OCI-LY7 (cell line): Measurements from ENCODE around the gene SMG1. TPM values are rescaled to one million over a fixed set of nuclear protein-coding genes. Genes with fewer than 3 reads are reported as not detected.

Source experiments
- BruUV-seq: library from RNA; stranded (reverse); fragments of 400-500 nt; replicated peaks from 2 replicates; lab custom pipeline; 2021; lab: Mats Ljungman, UMichigan
- CTCF ChIA-PET: fragments of 300-600 bp; sonication (Branson Sonifier 250); formaldehyde crosslinking; loops from one replicate; lab custom pipeline; 2022; ENCODE audit warnings: antibody characterized with exemption; ENCODE audit not compliant: unreplicated experiment; lab: Charles Lee
- POLR2A ChIA-PET: fragments of 300-600 bp; sonication (Branson Sonifier 250); formaldehyde crosslinking; loops from one replicate; lab custom pipeline; 2022; ENCODE audit warnings: antibody characterized with exemption; lab: Charles Lee
- DNase-seq: peaks from one replicate; pipeline ENCODE4 v3.0.0-alpha.2; 2015; ENCODE audit warnings: low spot score
- H2AFZ ChIP-seq: fragments of 200-600 bp; sonication (generic), shearing (Covaris generic); 2 replicates; pipeline ENCODE4 v1.6.1; 2014; ENCODE audit warnings: mild to moderate bottlenecking, antibody characterized with exemption, low read length, moderate library complexity
- H3K27ac ChIP-seq: fragments of 200-600 bp; sonication (generic); 2 replicates; pipeline ENCODE4 v1.5.1; 2014; ENCODE audit warnings: mixed run types, low read depth, mild to moderate bottlenecking, moderate library complexity, low read length, inconsistent platforms; ENCODE audit not compliant: poor library complexity, severe bottlenecking
- H3K36me3 ChIP-seq: fragments of 200-600 bp; sonication (generic); 2 replicates; pipeline ENCODE4 v1.6.1; 2014; ENCODE audit warnings: mild to moderate bottlenecking, antibody characterized with exemption, low read length, moderate library complexity, mixed read lengths; ENCODE audit not compliant: insufficient read depth
- H3K4me1 ChIP-seq: fragments of 200-600 bp; sonication (generic); 2 replicates; pipeline ENCODE4 v1.5.1; 2014; ENCODE audit warnings: mild to moderate bottlenecking, low read length; ENCODE audit not compliant: insufficient read depth, poor library complexity, severe bottlenecking
- H3K4me2 ChIP-seq: fragments of 200-600 bp; sonication (generic); 2 replicates; pipeline ENCODE4 v1.6.1; 2014; ENCODE audit warnings: mild to moderate bottlenecking, low read length
- H3K4me3 ChIP-seq: fragments of 200-600 bp; sonication (generic); 2 replicates; pipeline ENCODE4 v1.5.1; 2014; ENCODE audit warnings: mild to moderate bottlenecking, low read depth, low read length; ENCODE audit not compliant: poor library complexity, severe bottlenecking
- H3K79me2 ChIP-seq: fragments of 200-600 bp; sonication (generic); 2 replicates; pipeline ENCODE4 v1.6.1; 2016; ENCODE audit warnings: low read depth, mild to moderate bottlenecking, low read length, moderate library complexity, mixed read lengths; ENCODE audit not compliant: insufficient read depth
- H3K9me2 ChIP-seq: fragments of 200-600 bp; sonication (generic); 2 replicates; pipeline ENCODE4 v1.6.1; 2016; ENCODE audit warnings: mild to moderate bottlenecking, low read length, mixed read lengths; ENCODE audit not compliant: insufficient read depth
- H3K9me3 ChIP-seq: fragments of 200-600 bp; sonication (generic); 2 replicates; pipeline ENCODE4 v1.6.1; 2014; ENCODE audit warnings: mild to moderate bottlenecking, mixed run types, low read length, mixed read lengths
- H4K20me1 ChIP-seq: fragments of 200-600 bp; sonication (generic); 2 replicates; pipeline ENCODE4 v1.6.1; 2014; ENCODE audit warnings: mild to moderate bottlenecking, antibody characterized with exemption, low read length, moderate library complexity, mixed read lengths; ENCODE audit not compliant: insufficient read depth
- CTCF ChIP-seq: fragments of 200-600 bp; sonication (generic); conservative IDR thresholded peaks from 2 replicates; pipeline ENCODE4 v1.5.1; 2014; ENCODE audit warnings: mild to moderate bottlenecking, antibody characterized with exemption, low read length, moderate library complexity, mixed read lengths
- EZH2phosphoT487 ChIP-seq: fragments of 200-600 bp; sonication (generic); IDR thresholded peaks from 2 replicates; pipeline ENCODE4 v1.6.1; 2018; ENCODE audit warnings: low read depth, borderline replicate concordance, mild to moderate bottlenecking, mixed run types, antibody characterized with exemption, low read length, moderate library complexity, mixed read lengths
- intact Hi-C: fragments of 100-400 bp; cut with micrococcal nuclease; formaldehyde crosslinking; loops from one replicate; pipeline ENCODE4 v1.10.0; 2022; ENCODE audit not compliant: unreplicated experiment
- total RNA-seq, 2 experiments: library from RNA; depleted of rRNA in 1 of 2; stranded (reverse); fragments of >200 nt in 1 of 2; shearing (Covaris generic) in 1 of 2; gene quantifications; 2 replicates each; pipeline ENCODE4 v1.2.3, GENCODE V29; 2014 to 2022

SMG1 gene
- total RNA-seq, 2 experiments from 2014 or later: 106 to 199 TPM

- no peak overlapping the region for H3K4me3 ChIP-seq
- no peak for DNase-seq
- TF ChIP-seq EZH2phosphoT487 (no peak), CTCF (no peak)
- no TSS peak for BruUV-seq
- H3K79me2 ChIP-seq: no peaks in the 10 kb centered on the region
- H3K4me2 ChIP-seq: no peak overlapping the region
- H3K9me3 ChIP-seq: no peaks in the 10 kb centered on the region
- POLR2A ChIA-PET: no interaction called here
- CTCF ChIA-PET: no interaction called here
- no peak overlapping the region for H2AFZ ChIP-seq
- H3K36me3 ChIP-seq: peaks cover 100% of the 10 kb centered on the region
- no peaks in the 10 kb centered on the region for H3K9me2 ChIP-seq
- no peak overlapping the region for H3K27ac ChIP-seq
- H4K20me1 ChIP-seq: no peaks in the 10 kb centered on the region; the same call in 1 of the 2 replicates
- H3K4me1 ChIP-seq: no peaks in the 10 kb centered on the region
- intact Hi-C loops: no loop called here
Measured at GRCh38 chr16:18836702-18837101, 89.5 kb downstream of the SMG1 start.

DNA sequence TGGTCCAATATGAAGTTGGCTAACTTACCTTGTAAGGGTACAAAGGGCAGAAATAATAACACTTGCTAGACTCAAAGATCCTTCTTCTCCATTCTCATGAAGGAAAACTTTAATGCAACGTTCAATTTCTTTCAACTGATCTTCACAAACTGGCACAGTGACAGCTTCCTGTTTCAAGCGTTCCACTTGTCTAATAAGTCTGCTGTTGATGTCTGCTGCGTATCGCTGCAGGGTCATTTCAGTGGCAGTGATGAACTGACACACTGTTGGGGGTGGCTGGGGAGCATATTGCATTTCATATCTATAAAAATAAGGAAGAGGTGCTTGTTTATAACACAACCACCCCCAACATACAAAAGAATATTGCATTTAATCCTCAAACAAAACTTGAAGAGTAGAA, 91.3 kb downstream of the SMG1 start:
- Histone ChIP-seq H3K9me2 (no peaks in the 10 kb centered on the region), H2AFZ (no peak overlapping the region), H3K79me2 (no peaks in the 10 kb centered on the region), H3K4me2 (no peak overlapping the region), H3K36me3 (peaks cover 98% of the 10 kb centered on the region), H3K4me1 (no peaks in the 10 kb centered on the region), H3K4me3 (no peak overlapping the region), H3K27ac (no peak overlapping the region), H3K9me3 (no peaks in the 10 kb centered on the region), H4K20me1 (no peaks in the 10 kb centered on the region; the same call in 1 of the 2 replicates)
- DNase-seq: no peak
- intact Hi-C loops: no loop called here
- no TSS peak for BruUV-seq
- ChIA-PET CTCF (no interaction called here), POLR2A (no interaction called here)
- TF ChIP-seq CTCF (no peak), EZH2phosphoT487 (no peak)

DNA sequence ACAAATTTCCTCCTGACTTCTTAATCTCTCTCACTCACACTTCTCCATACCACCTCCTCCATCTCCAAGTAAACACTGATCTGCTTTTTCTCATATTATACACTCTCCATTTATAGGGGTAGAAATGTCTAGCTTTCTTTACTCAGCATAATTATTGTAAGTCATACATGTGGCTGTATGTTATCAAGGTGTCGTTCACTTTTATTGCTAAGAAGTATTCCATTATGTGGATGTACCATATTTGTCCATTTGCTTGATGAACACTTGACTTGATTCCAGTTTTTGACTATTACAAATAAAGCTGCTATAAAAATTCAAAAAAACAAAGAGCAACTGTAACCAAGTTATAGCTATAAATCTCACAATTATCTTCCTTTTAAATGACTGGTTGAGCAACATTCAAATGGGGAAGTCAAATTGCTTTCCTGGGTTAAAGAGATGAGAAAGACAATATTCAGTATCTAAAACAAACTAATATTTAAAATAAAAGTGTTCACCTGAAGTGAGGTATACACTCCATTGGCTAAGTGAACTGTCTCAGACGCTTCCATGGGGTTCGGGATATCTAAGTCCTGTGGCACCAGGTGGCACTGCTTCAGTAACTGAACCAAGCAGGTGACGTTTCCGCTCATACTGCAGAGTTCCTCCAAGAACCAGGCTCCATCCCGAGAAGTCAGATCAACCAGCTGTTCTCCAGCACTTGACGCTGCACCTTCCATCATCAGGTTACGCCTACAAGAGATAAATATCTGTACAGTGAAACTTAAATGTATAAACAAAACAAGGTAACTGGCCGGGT, 92.3 kb downstream of the SMG1 start:
- no peak overlapping the region for H3K4me3 ChIP-seq
- no peak overlapping the region for H3K27ac ChIP-seq
- intact Hi-C loops: no loop called here
- BruUV-seq: no TSS peak
- no peaks in the 10 kb centered on the region for H3K4me1 ChIP-seq
- no peaks in the 10 kb centered on the region for H3K79me2 ChIP-seq
- H3K9me3 ChIP-seq: no peaks in the 10 kb centered on the region
- CTCF ChIA-PET: no interaction called here
- no peak for DNase-seq
- TF ChIP-seq EZH2phosphoT487 (no peak), CTCF (no peak)
- no peak overlapping the region for H3K4me2 ChIP-seq
- H3K36me3 ChIP-seq: peaks cover 98% of the 10 kb centered on the region
- H3K9me2 ChIP-seq: no peaks in the 10 kb centered on the region
- H4K20me1 ChIP-seq: no peaks in the 10 kb centered on the region; the same call in 1 of the 2 replicates
- H2AFZ ChIP-seq: no peak overlapping the region
- POLR2A ChIA-PET: no interaction called here
